ENCODE data around the gene ABTB1. TPM values are rescaled to one million over a fixed set of nuclear protein-coding genes. Genes with fewer than 3 reads are reported as not detected.

The ABTB1 gene
- total RNA-seq, 1 experiment from 2014 or later: 6.9 TPM

DNA sequence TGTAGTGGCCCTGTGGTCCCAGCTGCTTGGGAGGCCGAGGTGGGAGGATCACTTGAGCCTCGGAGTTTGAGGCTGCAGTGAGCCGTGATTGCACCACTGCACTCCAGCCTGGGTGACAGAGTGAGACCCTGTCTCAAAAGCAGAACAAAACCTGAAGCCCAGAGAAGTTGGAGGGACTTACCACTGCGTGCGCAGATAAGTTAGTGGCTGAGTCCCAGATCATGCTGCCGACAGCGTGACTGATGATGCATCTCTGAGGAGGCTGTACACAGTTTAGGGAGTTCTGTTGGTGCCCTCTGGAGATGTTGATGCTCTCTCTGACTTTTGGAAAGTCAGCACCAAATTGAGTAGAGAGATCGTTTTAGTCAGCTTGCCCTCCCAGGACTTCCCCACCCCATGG lies 15.8 kb upstream of the ABTB1 start:
- intact Hi-C loops (cut with micrococcal nuclease; ENCODE audit: unreplicated experiment): no loop called here
- TF ChIP-seq SIN3A (IDR thresholded peaks at IDR 0.05; ENCODE audit: borderline replicate concordance, insufficient read depth, low read depth, low read length): no peak
- TF ChIP-seq, protein P1, sequence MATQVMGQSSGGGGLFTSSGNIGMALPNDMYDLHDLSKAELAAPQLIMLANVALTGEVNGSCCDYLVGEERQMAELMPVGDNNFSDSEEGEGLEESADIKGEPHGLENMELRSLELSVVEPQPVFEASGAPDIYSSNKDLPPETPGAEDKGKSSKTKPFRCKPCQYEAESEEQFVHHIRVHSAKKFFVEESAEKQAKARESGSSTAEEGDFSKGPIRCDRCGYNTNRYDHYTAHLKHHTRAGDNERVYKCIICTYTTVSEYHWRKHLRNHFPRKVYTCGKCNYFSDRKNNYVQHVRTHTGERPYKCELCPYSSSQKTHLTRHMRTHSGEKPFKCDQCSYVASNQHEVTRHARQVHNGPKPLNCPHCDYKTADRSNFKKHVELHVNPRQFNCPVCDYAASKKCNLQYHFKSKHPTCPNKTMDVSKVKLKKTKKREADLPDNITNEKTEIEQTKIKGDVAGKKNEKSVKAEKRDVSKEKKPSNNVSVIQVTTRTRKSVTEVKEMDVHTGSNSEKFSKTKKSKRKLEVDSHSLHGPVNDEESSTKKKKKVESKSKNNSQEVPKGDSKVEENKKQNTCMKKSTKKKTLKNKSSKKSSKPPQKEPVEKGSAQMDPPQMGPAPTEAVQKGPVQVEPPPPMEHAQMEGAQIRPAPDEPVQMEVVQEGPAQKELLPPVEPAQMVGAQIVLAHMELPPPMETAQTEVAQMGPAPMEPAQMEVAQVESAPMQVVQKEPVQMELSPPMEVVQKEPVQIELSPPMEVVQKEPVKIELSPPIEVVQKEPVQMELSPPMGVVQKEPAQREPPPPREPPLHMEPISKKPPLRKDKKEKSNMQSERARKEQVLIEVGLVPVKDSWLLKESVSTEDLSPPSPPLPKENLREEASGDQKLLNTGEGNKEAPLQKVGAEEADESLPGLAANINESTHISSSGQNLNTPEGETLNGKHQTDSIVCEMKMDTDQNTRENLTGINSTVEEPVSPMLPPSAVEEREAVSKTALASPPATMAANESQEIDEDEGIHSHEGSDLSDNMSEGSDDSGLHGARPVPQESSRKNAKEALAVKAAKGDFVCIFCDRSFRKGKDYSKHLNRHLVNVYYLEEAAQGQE (IDR thresholded peaks at IDR 0.05; ENCODE audit: insufficient read depth in 1 of 2, low read depth in 2 of 2, low read length in 1 of 2): no peak
- no peak for TF ChIP-seq POLR2AphosphoS5 (IDR thresholded peaks at IDR 0.05; ENCODE audit: low read depth, low read length)
- no peak for TF ChIP-seq CTCF (IDR thresholded peaks at IDR 0.05)
- no peak for TF ChIP-seq TCF7L2 (IDR thresholded peaks at IDR 0.05; ENCODE audit: low read depth, low read length)

GRCh38 chr3:127658234-127658633 lies 14.5 kb upstream of the ABTB1 start:
- H3K4me3 ChIP-seq (ENCODE audit: low read depth in 2 of 2, low read length in 2 of 2): no peak overlapping the region
- CTCF ChIA-PET: interaction anchor here (0.7 kb wide), 1 partner anchor 63 kb away, joined by 5 read pairs; no protein-coding TSS in a partner anchor
- no peaks in the 10 kb centered on the region for H3K9me3 ChIP-seq (ENCODE audit: control insufficient read depth, insufficient read depth, low read depth, low read length)
- H3K36me3 ChIP-seq (ENCODE audit: control insufficient read depth, insufficient read depth, low read length): no peaks in the 10 kb centered on the region
- no peak for ATAC-seq
- BruUV-seq (replicated peaks): no TSS peak
- TF ChIP-seq TCF7L2 (IDR thresholded peaks at IDR 0.05; ENCODE audit: low read depth, low read length): no peak
- TF ChIP-seq POLR2AphosphoS5 (IDR thresholded peaks at IDR 0.05; ENCODE audit: low read depth, low read length): no peak
- TF ChIP-seq, protein P1 (IDR thresholded peaks at IDR 0.05; ENCODE audit: insufficient read depth in 1 of 2, low read depth in 2 of 2, low read length in 1 of 2): no peak
- no peak for TF ChIP-seq CTCF (IDR thresholded peaks at IDR 0.05)
- TF ChIP-seq SIN3A (IDR thresholded peaks at IDR 0.05; ENCODE audit: borderline replicate concordance, insufficient read depth, low read depth, low read length): no peak
- no peaks in the 10 kb centered on the region for H3K27me3 ChIP-seq (ENCODE audit: control insufficient read depth, insufficient read depth, low read length)
- intact Hi-C loops (cut with micrococcal nuclease; ENCODE audit: unreplicated experiment) (no loop called here), in situ Hi-C loops (cut with HindIII; ENCODE audit: low pct_unique_long_range_greater_than_20kb, low sequenced_read_pairs) (no loop called here)
- no peaks in the 10 kb centered on the region for H3K4me1 ChIP-seq (ENCODE audit: control insufficient read depth, insufficient read depth, low read length)
- H3K27ac ChIP-seq (ENCODE audit: low read length): no peak overlapping the region
- DNase-seq (ENCODE audit: low read depth, low spot score): no peak
- POLR2A ChIA-PET: interaction anchor here (0.7 kb wide), 1 partner anchor 685 kb away, joined by 11 read pairs; no protein-coding TSS in a partner anchor

More for the DNA sequence above, 15.8 kb upstream of the ABTB1 start:
- ChIA-PET POLR2A (no interaction called here), CTCF (no interaction called here)
- H3K9me3 ChIP-seq (ENCODE audit: control insufficient read depth, insufficient read depth, low read depth, low read length): no peaks in the 10 kb centered on the region
- H3K36me3 ChIP-seq (ENCODE audit: control insufficient read depth, insufficient read depth, low read length): no peaks in the 10 kb centered on the region
- no peak for DNase-seq (ENCODE audit: low read depth, low spot score)
- H3K27me3 ChIP-seq (ENCODE audit: control insufficient read depth, insufficient read depth, low read length): no peaks in the 10 kb centered on the region
- H3K4me1 ChIP-seq (ENCODE audit: control insufficient read depth, insufficient read depth, low read length): no peaks in the 10 kb centered on the region
- no peak overlapping the region for H3K4me3 ChIP-seq (ENCODE audit: low read depth in 2 of 2, low read length in 2 of 2)
- no TSS peak for BruUV-seq (replicated peaks)
- in situ Hi-C loops (cut with HindIII; ENCODE audit: low pct_unique_long_range_greater_than_20kb, low sequenced_read_pairs): no loop called here
- no peak for ATAC-seq
- H3K27ac ChIP-seq (ENCODE audit: low read length): no peak overlapping the region

All from Panc1 (cell line).